Ascending aorta (tissue), 2 donors: Measurements from ENCODE around the gene PGAP3. TPM values are rescaled to one million over a fixed set of nuclear protein-coding genes. Genes with fewer than 3 reads are reported as not detected.
A peak's percentile ranks its signal among the peaks of the same experiment; 100 is the strongest.
"Not testable (repeated sequence)": the region's sequence is repeated elsewhere in the genome, so short reads cannot be mapped to it uniquely, and the experiment has no call there.

Experiments
- DNase-seq, 2 donors: peaks; one replicate each; pipeline ENCODE4 v3.0.0-alpha.2; 2019; ENCODE audit warnings: low spot score in 2 of 2
- H3K27ac ChIP-seq, 2 donors: fragments of 200-600 bp; sonication (generic); one replicate each; pipeline ENCODE4 v1.5.1; 2016 to 2017; ENCODE audit warnings: mild to moderate bottlenecking in 1 of 2
- H3K27me3 ChIP-seq: fragments of 200-600 bp; sonication (generic); one replicate; pipeline ENCODE4 v1.5.1; 2017
- H3K36me3 ChIP-seq, 2 donors: fragments of 200-600 bp; sonication (generic); one replicate each; pipeline ENCODE4 v1.5.1; 2016
- H3K4me1 ChIP-seq, 2 donors: fragments of 200-600 bp; sonication (generic); one replicate each; pipeline ENCODE4 v1.5.1; 2016 to 2017; ENCODE audit warnings: mild to moderate bottlenecking in 1 of 2
- H3K4me3 ChIP-seq, 2 donors: fragments of 200-600 bp; sonication (generic); one replicate each; pipeline ENCODE4 v1.5.1; 2016 to 2017; ENCODE audit warnings: mild to moderate bottlenecking in 1 of 2
- H3K9me3 ChIP-seq, 2 donors: fragments of 200-600 bp; sonication (generic); one replicate each; pipeline ENCODE4 v1.5.1; 2016
- CTCF ChIP-seq, 3 experiments: fragments of 200-600 bp in 2 of 3; fragments of 450-650 bp in 1 of 3; sonication (generic) in 2 of 3; IDR thresholded peaks; one replicate each; pipeline ENCODE4 v1.5.1; 2016 to 2019; ENCODE audit warnings: antibody characterized with exemption in 3 of 3, mild to moderate bottlenecking in 1 of 3, moderate library complexity in 1 of 3
- intact Hi-C: fragments of 100-400 bp; cut with DNase I; formaldehyde crosslinking; loops from one replicate; pipeline ENCODE4 v1.15.1; 2023
- total RNA-seq: library from RNA; depleted of rRNA; stranded (reverse); fragments of >200 nt; gene quantifications from one replicate; pipeline ENCODE4 v1.1.0, GENCODE V29; 2016

PGAP3 gene
- total RNA-seq, 1 donor from 2014 or later = 29.5 TPM

- H3K4me3 ChIP-seq = no peak overlapping the region
These were observed 29.2 kb upstream of the PGAP3 start for GRCh38 chr17:39716879-39717536.

GRCh38 chr17:39716073-39716818 is 28.4 kb upstream of the PGAP3 start:
- Histone ChIP-seq H3K4me3 (no peak overlapping the region), H3K27ac (peak overlapping the region in 1 of 2 donors; percentile 18), H3K36me3 (peaks cover 68 to 94% of the 10 kb centered on the region in 2 donors), H3K9me3 (no peaks in the 10 kb centered on the region), H3K27me3 (no peaks in the 10 kb centered on the region), H3K4me1 (no peaks in the 10 kb centered on the region)
- DNase-seq = no peak
- TF ChIP-seq CTCF (IDR thresholded peaks at IDR 0.05) = no peak
- intact Hi-C loops = no loop called here

More at GRCh38 chr17:39716879-39717536, 29.2 kb upstream of the PGAP3 start:
- Histone ChIP-seq H3K27me3 (no peaks in the 10 kb centered on the region), H3K27ac (no peak overlapping the region), H3K36me3 (peaks cover 64 to 94% of the 10 kb centered on the region in 2 donors), H3K9me3 (no peaks in the 10 kb centered on the region), H3K4me1 (no peaks in the 10 kb centered on the region)
- DNase-seq = no peak
- no peak for TF ChIP-seq CTCF (IDR thresholded peaks at IDR 0.05)
- intact Hi-C loops = no loop called here

GRCh38 chr17:39715375-39716072 is 27.7 kb upstream of the PGAP3 start:
- Histone ChIP-seq H3K4me3 (no peak overlapping the region), H3K27ac (no peak overlapping the region), H3K4me1 (no peaks in the 10 kb centered on the region), H3K36me3 (peaks cover 73 to 96% of the 10 kb centered on the region in 2 donors), H3K9me3 (no peaks in the 10 kb centered on the region), H3K27me3 (no peaks in the 10 kb centered on the region)
- DNase-seq = no peak
- TF ChIP-seq CTCF (IDR thresholded peaks at IDR 0.05) = no peak
- intact Hi-C loops = no loop called here

- Histone ChIP-seq H3K27ac (no peak overlapping the region), H3K9me3 (no peaks in the 10 kb centered on the region), H3K4me1 (no peaks in the 10 kb centered on the region), H3K27me3 (no peaks in the 10 kb centered on the region), H3K36me3 (peaks cover 78 to 96% of the 10 kb centered on the region in 2 donors), H3K4me3 (no peak overlapping the region)
- intact Hi-C loops = no loop called here
- DNase-seq = no peak
- no peak for TF ChIP-seq CTCF (IDR thresholded peaks at IDR 0.05)
These were observed 26.4 kb upstream of the PGAP3 start for GRCh38 chr17:39714234-39714633.

- H3K9me3 ChIP-seq = no peaks in the 10 kb centered on the region
- no peak for DNase-seq
- intact Hi-C loops = no loop called here
- H3K27me3 ChIP-seq = no peaks in the 10 kb centered on the region
- peaks cover 0 to 2% of the 10 kb centered on the region in 2 donors for H3K4me1 ChIP-seq
- no peak overlapping the region for H3K27ac ChIP-seq
- H3K36me3 ChIP-seq = peaks cover 89 to 96% of the 10 kb centered on the region in 2 donors
- H3K4me3 ChIP-seq = no peak overlapping the region
- no peak for TF ChIP-seq CTCF (IDR thresholded peaks at IDR 0.05)
These were observed 24.0 kb upstream of the PGAP3 start for GRCh38 chr17:39711851-39712250.

GRCh38 chr17:39711071-39711470 is 23.2 kb upstream of the PGAP3 start:
- H3K27me3 ChIP-seq, H3K4me3 ChIP-seq, H3K4me1 ChIP-seq, intact Hi-C loops, H3K9me3 ChIP-seq, DNase-seq, H3K27ac ChIP-seq: not testable (repeated sequence)
- peaks cover 82 to 89% of the 10 kb centered on the region in 2 donors for H3K36me3 ChIP-seq
